Liver (tissue), 3 donors: ENCODE results near the gene RTN4RL2.

ENCODE experiments used
- FOXA1 ChIP-seq: IDR thresholded peaks from 2 replicates; pipeline ENCODE4 v1.6.1; 2016; ENCODE audit warnings: antibody characterized with exemption
- GABPA ChIP-seq, 2 donors: IDR thresholded peaks in 1 of 2; conservative IDR thresholded peaks in 1 of 2; 2 replicates each; pipeline ENCODE4 v1.6.1; 2016; ENCODE audit warnings: antibody characterized with exemption in 2 of 2, mild to moderate bottlenecking in 1 of 2, moderate library complexity in 1 of 2
- HNF4A ChIP-seq, 2 donors: conservative IDR thresholded peaks; 2 replicates each; pipeline ENCODE4 v1.6.1; 2016; ENCODE audit warnings: antibody characterized with exemption in 2 of 2, mild to moderate bottlenecking in 2 of 2
- JUND ChIP-seq, 2 donors: IDR thresholded peaks; 2 replicates each; pipeline ENCODE4 v1.6.1; 2016; ENCODE audit warnings: antibody characterized with exemption in 2 of 2
- MAX ChIP-seq: IDR thresholded peaks from 2 replicates; pipeline ENCODE4 v1.6.1; 2016; ENCODE audit warnings: antibody characterized with exemption
- RAD21 ChIP-seq, 2 donors: IDR thresholded peaks; 2 replicates each; pipeline ENCODE4 v1.6.1; 2016; ENCODE audit warnings: antibody characterized with exemption in 2 of 2, mild to moderate bottlenecking in 2 of 2
- REST ChIP-seq: IDR thresholded peaks from 2 replicates; pipeline ENCODE4 v1.6.1; 2016; ENCODE audit warnings: antibody characterized with exemption, mild to moderate bottlenecking
- RXRA ChIP-seq, 2 donors: IDR thresholded peaks; 2 replicates each; pipeline ENCODE4 v1.6.1; 2017 to 2018; ENCODE audit warnings: antibody characterized with exemption in 2 of 2, mild to moderate bottlenecking in 1 of 2
- SP1 ChIP-seq: IDR thresholded peaks from 2 replicates; pipeline ENCODE4 v1.6.1; 2018; ENCODE audit warnings: antibody characterized with exemption, mild to moderate bottlenecking
- TAF1 ChIP-seq: conservative IDR thresholded peaks from 2 replicates; pipeline ENCODE4 v1.6.1; 2016; ENCODE audit warnings: antibody characterized with exemption, mild to moderate bottlenecking
- YY1 ChIP-seq: IDR thresholded peaks from 2 replicates; pipeline ENCODE4 v1.6.1; 2016; ENCODE audit warnings: antibody characterized with exemption, mild to moderate bottlenecking
- ZBTB33 ChIP-seq: IDR thresholded peaks from 2 replicates; pipeline ENCODE4 v1.6.1; 2016; ENCODE audit warnings: antibody characterized with exemption
- TF ChIP-seq, protein P1 (sequence below): fragments of 150-350 bp; IDR thresholded peaks from 2 replicates; pipeline ENCODE4 v1.5.1; 2017; ENCODE audit warnings: improper control_type of control experiment, low read depth, low read length; ENCODE audit not compliant: missing input control
- TF ChIP-seq, protein P2 (sequence below): IDR thresholded peaks from 2 replicates; pipeline ENCODE4 v1.6.1; 2016; ENCODE audit warnings: antibody characterized with exemption
- donor health status: healthy.
- donor health status: healthy.

DNA sequence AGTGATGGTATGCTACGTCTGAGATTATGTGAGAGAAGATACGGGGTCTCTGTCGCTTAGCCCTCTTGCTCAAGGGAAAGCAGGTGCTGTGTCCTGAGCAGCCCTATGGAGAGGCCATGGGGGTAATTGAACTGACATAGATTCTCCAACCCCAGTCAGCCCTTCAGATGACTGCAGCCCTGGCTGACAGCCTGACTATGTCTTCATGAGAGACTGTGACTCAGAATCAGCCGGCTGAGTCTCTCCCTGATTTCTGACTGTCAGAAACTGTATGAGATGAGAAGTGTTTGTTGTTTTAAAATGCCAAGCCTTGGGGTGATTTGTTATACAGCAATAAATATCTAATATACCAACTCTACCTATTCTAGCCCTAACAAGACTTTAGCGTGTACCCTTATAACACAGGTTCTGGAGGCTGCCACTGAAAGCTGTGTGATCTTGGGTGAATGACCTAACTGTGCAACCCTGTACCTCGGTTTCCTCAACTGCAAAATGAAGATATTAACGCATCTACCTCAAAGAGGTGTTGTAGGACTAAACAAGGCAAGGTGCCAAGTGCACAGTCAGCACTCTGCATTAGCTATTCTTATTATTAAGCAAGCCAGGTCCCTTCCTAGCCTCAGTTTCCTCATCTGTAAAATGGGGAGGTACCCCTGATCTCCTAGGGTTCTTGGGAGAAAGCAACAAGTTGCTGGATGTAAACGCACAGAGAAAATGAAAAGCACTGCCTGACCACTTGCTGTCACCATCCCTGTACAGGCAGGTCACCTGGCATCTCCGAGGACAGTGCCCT, 30.3 kb downstream of the RTN4RL2 start:
- TF ChIP-seq, protein P1, sequence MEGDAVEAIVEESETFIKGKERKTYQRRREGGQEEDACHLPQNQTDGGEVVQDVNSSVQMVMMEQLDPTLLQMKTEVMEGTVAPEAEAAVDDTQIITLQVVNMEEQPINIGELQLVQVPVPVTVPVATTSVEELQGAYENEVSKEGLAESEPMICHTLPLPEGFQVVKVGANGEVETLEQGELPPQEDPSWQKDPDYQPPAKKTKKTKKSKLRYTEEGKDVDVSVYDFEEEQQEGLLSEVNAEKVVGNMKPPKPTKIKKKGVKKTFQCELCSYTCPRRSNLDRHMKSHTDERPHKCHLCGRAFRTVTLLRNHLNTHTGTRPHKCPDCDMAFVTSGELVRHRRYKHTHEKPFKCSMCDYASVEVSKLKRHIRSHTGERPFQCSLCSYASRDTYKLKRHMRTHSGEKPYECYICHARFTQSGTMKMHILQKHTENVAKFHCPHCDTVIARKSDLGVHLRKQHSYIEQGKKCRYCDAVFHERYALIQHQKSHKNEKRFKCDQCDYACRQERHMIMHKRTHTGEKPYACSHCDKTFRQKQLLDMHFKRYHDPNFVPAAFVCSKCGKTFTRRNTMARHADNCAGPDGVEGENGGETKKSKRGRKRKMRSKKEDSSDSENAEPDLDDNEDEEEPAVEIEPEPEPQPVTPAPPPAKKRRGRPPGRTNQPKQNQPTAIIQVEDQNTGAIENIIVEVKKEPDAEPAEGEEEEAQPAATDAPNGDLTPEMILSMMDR: no peak
- TF ChIP-seq MAX: no peak
- TF ChIP-seq REST: no peak
- no peak for TF ChIP-seq GABPA (IDR thresholded peaks at IDR 0.05 in 1 of 2, conservative IDR thresholded peaks at IDR 0.05 in 1 of 2)
- no peak for TF ChIP-seq RAD21 (IDR thresholded peaks at IDR 0.05)
- no peak for TF ChIP-seq YY1
- TF ChIP-seq RXRA (IDR thresholded peaks at IDR 0.05): no peak
- TF ChIP-seq ZBTB33: no peak
- TF ChIP-seq TAF1: no peak
- TF ChIP-seq, protein P2, sequence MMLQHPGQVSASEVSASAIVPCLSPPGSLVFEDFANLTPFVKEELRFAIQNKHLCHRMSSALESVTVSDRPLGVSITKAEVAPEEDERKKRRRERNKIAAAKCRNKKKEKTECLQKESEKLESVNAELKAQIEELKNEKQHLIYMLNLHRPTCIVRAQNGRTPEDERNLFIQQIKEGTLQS: no peak
- no peak for TF ChIP-seq FOXA1
- TF ChIP-seq SP1: no peak
- TF ChIP-seq HNF4A (conservative IDR thresholded peaks at IDR 0.05): no peak
- TF ChIP-seq JUND (IDR thresholded peaks at IDR 0.05): no peak
